Mesenchymal stem cell (in vitro differentiated cells and primary cell): Measurements from ENCODE around the gene CYFIP1.

Experiments used
- DNase-seq: peaks from one replicate; pipeline ENCODE4 v3.0.0-alpha.2; 2013
- H2AFZ ChIP-seq: one replicate; pipeline ENCODE4 v1.6.1; 2013; ENCODE audit warnings: low read depth, mild to moderate bottlenecking, control low read depth, inconsistent platforms, low read length, moderate library complexity
- H2AK5ac ChIP-seq: 2 replicates; pipeline ENCODE4 v1.6.1; 2013; ENCODE audit warnings: low read length, moderate library complexity, mild to moderate bottlenecking, inconsistent platforms; ENCODE audit not compliant: severe bottlenecking
- H2BK120ac ChIP-seq: one replicate; pipeline ENCODE4 v1.6.1; 2013; ENCODE audit warnings: low read depth, mild to moderate bottlenecking, inconsistent platforms, low read length, moderate library complexity
- H2BK12ac ChIP-seq, 2 experiments: one replicate each; pipeline ENCODE4 v1.6.1; 2013; ENCODE audit warnings: inconsistent platforms in 2 of 2, low read length in 2 of 2, mild to moderate bottlenecking in 2 of 2, moderate library complexity in 2 of 2, control low read depth in 1 of 2
- H2BK15ac ChIP-seq: one replicate; pipeline ENCODE4 v1.6.1; 2013; ENCODE audit warnings: mild to moderate bottlenecking, low read depth, inconsistent platforms; ENCODE audit not compliant: poor library complexity, severe bottlenecking
- H2BK5ac ChIP-seq: 2 replicates; pipeline ENCODE4 v1.6.1; 2013; ENCODE audit warnings: low read depth, mild to moderate bottlenecking, low read length, control low read depth, inconsistent platforms; ENCODE audit not compliant: poor library complexity, severe bottlenecking
- H3K14ac ChIP-seq, 2 experiments: one replicate each; pipeline ENCODE4 v1.6.1; 2013; ENCODE audit warnings: inconsistent platforms in 2 of 2, low read length in 2 of 2, control low read depth in 1 of 2, mild to moderate bottlenecking in 1 of 2, moderate library complexity in 1 of 2
- H3K18ac ChIP-seq, 2 experiments: one replicate each; pipeline ENCODE4 v1.6.1; 2013; ENCODE audit warnings: inconsistent platforms in 2 of 2, low read length in 2 of 2, control low read depth in 1 of 2, low read depth in 1 of 2, mild to moderate bottlenecking in 1 of 2
- H3K23ac ChIP-seq, 2 experiments: one replicate each; pipeline ENCODE4 v1.6.1; 2013; ENCODE audit warnings: inconsistent platforms in 2 of 2, low read length in 2 of 2, mild to moderate bottlenecking in 2 of 2, moderate library complexity in 2 of 2, control low read depth in 1 of 2
- H3K27ac ChIP-seq: 2 replicates; pipeline ENCODE4 v1.5.1; 2013; ENCODE audit warnings: mild to moderate bottlenecking, moderate library complexity, low read length, control low read depth, inconsistent platforms; ENCODE audit not compliant: poor library complexity, severe bottlenecking
- H3K27me3 ChIP-seq, 2 experiments: 2 replicates each; pipeline versions ENCODE4 v1.6.1 to v1.7.0; 2013; ENCODE audit warnings: low read length in 2 of 2, mild to moderate bottlenecking in 2 of 2, moderate library complexity in 2 of 2, control low read depth in 1 of 2, inconsistent platforms in 1 of 2; ENCODE audit not compliant: control insufficient read depth in 1 of 2, insufficient read depth in 1 of 2
- H3K36me3 ChIP-seq, 2 experiments: 2 replicates each; pipeline versions ENCODE4 v1.6.1 to v1.7.0; 2013; ENCODE audit warnings: low read length in 2 of 2, control low read depth in 1 of 2, inconsistent platforms in 1 of 2, low read depth in 1 of 2, mild to moderate bottlenecking in 1 of 2; ENCODE audit not compliant: insufficient read depth in 2 of 2, control insufficient read depth in 1 of 2
- H3K4ac ChIP-seq, 2 experiments: one replicate each; pipeline ENCODE4 v1.6.1; 2013; ENCODE audit warnings: inconsistent platforms in 2 of 2, low read length in 2 of 2, mild to moderate bottlenecking in 2 of 2, moderate library complexity in 2 of 2, control low read depth in 1 of 2, low read depth in 1 of 2
- H3K4me1 ChIP-seq: 2 replicates; pipeline ENCODE4 v1.6.1; 2013; ENCODE audit warnings: low read depth, low read length, control low read depth; ENCODE audit not compliant: control insufficient read depth, insufficient read depth
- H3K4me2 ChIP-seq: 2 replicates; pipeline ENCODE4 v1.6.1; 2013; ENCODE audit warnings: low read length, mild to moderate bottlenecking, inconsistent platforms; ENCODE audit not compliant: poor library complexity, severe bottlenecking
- H3K4me3 ChIP-seq, 2 experiments: 2 replicates each; pipeline versions ENCODE4 v1.5.1 to v1.7.0; 2013; ENCODE audit warnings: low read length in 2 of 2, mild to moderate bottlenecking in 2 of 2, control low read depth in 1 of 2, low read depth in 1 of 2; ENCODE audit not compliant: insufficient read depth in 1 of 2
- H3K79me1 ChIP-seq: replicated peaks from 2 replicates; pipeline ENCODE4 v1.6.1; 2013; ENCODE audit warnings: mild to moderate bottlenecking, control low read depth, low read length, inconsistent platforms; ENCODE audit not compliant: poor library complexity, severe bottlenecking
- H3K9ac ChIP-seq: 2 replicates; pipeline ENCODE4 v1.7.0; 2013; ENCODE audit warnings: mild to moderate bottlenecking, low read length, moderate library complexity
- H3K9me3 ChIP-seq: 2 replicates; pipeline ENCODE4 v1.7.0; 2013; ENCODE audit warnings: mild to moderate bottlenecking, low read length; ENCODE audit not compliant: control insufficient read depth
- H4K8ac ChIP-seq: one replicate; pipeline ENCODE4 v1.6.1; 2013; ENCODE audit warnings: inconsistent platforms, mild to moderate bottlenecking, low read length, moderate library complexity
- H4K91ac ChIP-seq: one replicate; pipeline ENCODE4 v1.6.1; 2013; ENCODE audit warnings: mild to moderate bottlenecking, low read length, inconsistent platforms
- WGBS: methylation state at CpG from one replicate; pipeline ENCODE4 v1.1.7; 2013; ENCODE audit warnings: mixed read lengths; 5-methylcytosine and 5-hydroxymethylcytosine counted together

Gene CYFIP1

DNA sequence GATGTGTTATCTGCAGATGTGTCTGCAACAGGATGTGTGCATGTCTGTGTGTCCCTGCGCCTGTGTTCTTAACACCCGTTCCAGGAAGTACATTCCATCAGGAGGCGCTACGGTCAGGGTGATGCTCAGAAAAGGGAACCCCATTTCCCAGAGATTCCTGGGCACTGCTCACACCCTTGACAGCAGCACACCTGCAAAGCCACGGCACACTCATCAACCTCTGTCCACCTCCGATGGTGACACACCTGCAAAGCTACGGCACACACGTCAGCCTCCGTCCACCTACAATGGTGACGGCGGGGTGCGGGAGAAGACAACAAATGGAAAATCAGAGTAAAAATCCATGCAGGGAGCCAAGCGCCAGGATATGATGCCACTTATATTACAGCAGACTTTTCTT, 86.3 kb downstream of the CYFIP1 start:
- no peak overlapping the region for H3K27ac ChIP-seq
- peaks cover 9% of the 10 kb centered on the region for H3K4me1 ChIP-seq
- no peak overlapping the region for H3K18ac ChIP-seq
- no peak overlapping the region for H4K91ac ChIP-seq
- H2AK5ac ChIP-seq: no peak overlapping the region
- H4K8ac ChIP-seq: no peak overlapping the region
- H2AFZ ChIP-seq: no peak overlapping the region
- over 99% methylated on average over 12 of the region's 13 CpGs for WGBS
- no peak overlapping the region for H2BK5ac ChIP-seq
- H2BK120ac ChIP-seq: no peak overlapping the region
- no peaks in the 10 kb centered on the region for H3K27me3 ChIP-seq
- no peak overlapping the region for H3K4ac ChIP-seq
- H3K9me3 ChIP-seq: no peaks in the 10 kb centered on the region
- no peak overlapping the region for H3K4me3 ChIP-seq
- DNase-seq: no peak
- no peak overlapping the region for H2BK15ac ChIP-seq
- H3K4me2 ChIP-seq: no peak overlapping the region
- peaks cover 48 to 58% of the 10 kb centered on the region in 2 experiments for H3K36me3 ChIP-seq
- H3K79me1 ChIP-seq: peaks cover 14% of the 10 kb centered on the region
- no peak overlapping the region for H3K23ac ChIP-seq
- no peak overlapping the region for H3K14ac ChIP-seq
- no peak overlapping the region for H3K9ac ChIP-seq
- H2BK12ac ChIP-seq: no peak overlapping the region

DNA sequence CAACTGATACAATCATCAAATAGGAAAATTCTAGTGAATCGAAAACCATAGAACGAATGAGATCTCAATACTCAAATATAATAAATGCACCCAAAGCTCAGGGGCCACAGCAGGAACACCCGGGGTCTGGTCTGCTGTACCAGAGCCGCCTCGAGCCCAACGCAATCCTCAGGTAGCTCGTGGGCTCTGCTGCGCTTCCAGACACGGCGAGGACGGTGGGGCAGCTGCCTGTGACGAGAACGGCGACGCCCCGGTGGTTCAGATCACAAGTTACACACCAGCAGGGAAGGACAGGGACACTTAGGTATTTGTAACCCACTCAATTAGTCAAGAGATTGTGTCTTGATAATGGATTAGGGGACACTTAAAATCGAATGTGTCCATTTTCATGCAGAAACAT, 87.1 kb downstream of the CYFIP1 start:
- H3K14ac ChIP-seq: no peak overlapping the region
- WGBS: 99% methylated on average over 16 of the region's 17 CpGs
- H3K27ac ChIP-seq: no peak overlapping the region
- H3K9me3 ChIP-seq: no peaks in the 10 kb centered on the region
- no peak overlapping the region for H3K4me2 ChIP-seq
- no peak overlapping the region for H4K91ac ChIP-seq
- no peak overlapping the region for H2AFZ ChIP-seq
- peaks cover 12% of the 10 kb centered on the region for H3K4me1 ChIP-seq
- no peak overlapping the region for H3K4me3 ChIP-seq
- H3K79me1 ChIP-seq: peaks cover 14% of the 10 kb centered on the region
- no peak overlapping the region for H4K8ac ChIP-seq
- H3K36me3 ChIP-seq: peaks cover 48 to 55% of the 10 kb centered on the region in 2 experiments
- H3K23ac ChIP-seq: no peak overlapping the region
- no peaks in the 10 kb centered on the region for H3K27me3 ChIP-seq
- H2BK5ac ChIP-seq: no peak overlapping the region
- H2BK120ac ChIP-seq: no peak overlapping the region
- H3K4ac ChIP-seq: no peak overlapping the region
- H2BK12ac ChIP-seq: no peak overlapping the region
- no peak for DNase-seq
- H3K9ac ChIP-seq: no peak overlapping the region
- no peak overlapping the region for H2BK15ac ChIP-seq
- no peak overlapping the region for H3K18ac ChIP-seq
- H2AK5ac ChIP-seq: no peak overlapping the region

DNA sequence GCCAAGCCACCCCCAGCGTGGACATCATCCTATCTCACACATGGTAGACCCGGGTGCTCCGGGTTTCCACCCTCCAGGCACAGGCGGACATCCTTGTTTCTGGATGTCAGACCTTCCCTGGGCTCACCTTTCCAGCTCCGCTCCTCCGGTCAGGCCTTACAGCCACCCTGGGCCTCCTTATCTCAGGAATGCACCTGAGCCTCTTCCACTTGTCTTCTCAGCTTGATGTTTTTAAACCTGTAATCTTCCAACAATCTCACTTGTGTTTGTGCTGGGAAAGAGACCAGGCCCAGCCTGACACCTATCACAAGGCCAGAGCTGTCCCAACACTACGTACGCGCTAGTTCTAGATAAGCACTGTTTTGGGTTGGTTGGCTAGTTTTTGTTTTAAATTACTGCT, 87.8 kb downstream of the CYFIP1 start:
- Histone ChIP-seq H3K9me3 (no peaks in the 10 kb centered on the region), H3K27me3 (no peaks in the 10 kb centered on the region), H2BK5ac (no peak overlapping the region), H3K4ac (no peak overlapping the region), H3K4me1 (peaks cover 16% of the 10 kb centered on the region), H3K79me1 (peaks cover 14% of the 10 kb centered on the region), H3K14ac (no peak overlapping the region), H3K9ac (no peak overlapping the region), H4K8ac (no peak overlapping the region), H3K23ac (no peak overlapping the region), H2BK15ac (no peak overlapping the region), H3K18ac (no peak overlapping the region), H2AFZ (no peak overlapping the region), H2AK5ac (no peak overlapping the region), H3K4me2 (no peak overlapping the region), H4K91ac (no peak overlapping the region), H2BK12ac (no peak overlapping the region), H3K27ac (no peak overlapping the region), H3K4me3 (no peak overlapping the region), H2BK120ac (no peak overlapping the region), H3K36me3 (peaks cover 45 to 49% of the 10 kb centered on the region in 2 experiments)
- 88% methylated on average over 6 of the region's 9 CpGs for WGBS
- no peak for DNase-seq

DNA sequence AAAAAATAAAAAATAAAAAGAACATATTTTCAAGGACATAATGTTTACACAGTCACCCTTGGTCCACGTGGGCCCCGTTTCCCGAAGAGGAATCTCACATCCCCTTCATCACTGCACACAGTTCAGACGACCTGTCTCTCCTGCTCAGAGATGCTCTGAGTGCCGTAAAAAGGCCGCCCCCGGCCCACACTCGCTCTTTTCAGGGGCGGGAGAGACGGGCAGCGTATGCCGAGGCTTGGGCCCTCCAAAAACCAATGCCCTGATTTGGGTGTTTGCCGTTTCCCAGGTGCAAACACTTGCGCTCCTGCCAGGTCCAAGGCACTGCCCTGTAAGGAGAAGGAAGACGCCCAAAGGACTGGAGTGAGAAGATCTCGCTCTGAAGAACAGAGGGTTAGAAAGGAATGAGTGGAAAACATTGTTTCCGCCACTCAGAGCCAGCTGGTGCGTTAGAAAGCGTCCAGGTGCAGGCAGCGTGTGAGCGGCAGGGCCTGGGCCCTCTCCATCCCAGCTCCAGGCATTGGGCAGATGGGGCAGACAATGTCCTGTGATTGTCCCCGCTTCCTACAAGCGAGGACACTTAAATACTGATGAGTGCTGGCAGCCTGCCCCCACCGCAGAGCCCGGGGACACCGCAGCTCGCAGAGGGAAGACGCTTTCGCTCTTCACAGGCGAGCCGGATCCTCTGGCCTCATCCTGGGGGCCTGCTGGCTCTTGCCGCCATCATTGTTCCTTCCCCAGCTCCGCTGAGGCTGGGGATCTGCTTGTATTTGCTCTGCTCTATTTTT, 88.5 kb downstream of the CYFIP1 start:
- Histone ChIP-seq H2AFZ (no peak overlapping the region), H3K4me3 (no peak overlapping the region), H3K23ac (no peak overlapping the region), H4K91ac (no peak overlapping the region), H2AK5ac (no peak overlapping the region), H2BK5ac (no peak overlapping the region), H3K4ac (no peak overlapping the region), H3K4me2 (no peak overlapping the region), H3K79me1 (peaks cover 14% of the 10 kb centered on the region), H2BK15ac (peak overlapping the region; percentile 34), H3K4me1 (peaks cover 16% of the 10 kb centered on the region), H3K14ac (no peak overlapping the region), H4K8ac (no peak overlapping the region), H3K27ac (no peak overlapping the region), H3K27me3 (no peaks in the 10 kb centered on the region), H3K18ac (no peak overlapping the region), H3K9me3 (no peaks in the 10 kb centered on the region), H3K36me3 (peaks cover 42 to 46% of the 10 kb centered on the region in 2 experiments), H2BK120ac (no peak overlapping the region), H2BK12ac (no peak overlapping the region), H3K9ac (no peak overlapping the region)
- WGBS: 94% methylated on average over 33 of the region's 33 CpGs
- no peak for DNase-seq
